Liver (tissue), 9 donors: Measurements from ENCODE around the gene NODAL. TPM values are rescaled to one million over a fixed set of nuclear protein-coding genes. Genes with fewer than 3 reads are reported as not detected.

ENCODE experiments used
- DNase-seq: peaks from one replicate; pipeline ENCODE4 v3.0.0-alpha.2; 2017; ENCODE audit warnings: low spot score
- H3K27ac ChIP-seq, 2 donors: one replicate each; pipeline ENCODE4 v1.7.0; 2013; ENCODE audit warnings: inconsistent platforms in 2 of 2, low read length in 2 of 2, control low read depth in 1 of 2, low read depth in 1 of 2, mild to moderate bottlenecking in 1 of 2
- H3K27me3 ChIP-seq, 4 donors: one replicate each; pipeline versions ENCODE4 v1.6.1 to v1.7.0; 2013; ENCODE audit warnings: low read length in 3 of 4, inconsistent platforms in 1 of 4, mild to moderate bottlenecking in 1 of 4, moderate library complexity in 1 of 4; ENCODE audit not compliant: control insufficient read depth in 4 of 4, insufficient read depth in 4 of 4
- H3K36me3 ChIP-seq, 4 donors: one replicate each; pipeline versions ENCODE4 v1.6.1 to v1.7.0; 2013; ENCODE audit warnings: low read length in 3 of 4, mild to moderate bottlenecking in 3 of 4, low read depth in 1 of 4, moderate library complexity in 1 of 4; ENCODE audit not compliant: control insufficient read depth in 4 of 4, insufficient read depth in 3 of 4
- H3K4me1 ChIP-seq, 4 donors: one replicate each; pipeline versions ENCODE4 v1.6.1 to v1.7.0; 2013; ENCODE audit warnings: low read length in 3 of 4, mild to moderate bottlenecking in 3 of 4, moderate library complexity in 1 of 4; ENCODE audit not compliant: control insufficient read depth in 4 of 4, insufficient read depth in 4 of 4
- H3K4me3 ChIP-seq, 3 donors: one replicate each; pipeline versions ENCODE4 v1.6.1 to v1.7.0; 2013; ENCODE audit warnings: low read length in 3 of 3, control low read depth in 1 of 3, low read depth in 1 of 3, mild to moderate bottlenecking in 1 of 3
- H3K9ac ChIP-seq, 2 donors: one replicate each; pipeline ENCODE4 v1.7.0; 2013; ENCODE audit warnings: low read length in 2 of 2, mild to moderate bottlenecking in 2 of 2, moderate library complexity in 2 of 2, control low read depth in 1 of 2, low read depth in 1 of 2
- H3K9me3 ChIP-seq, 4 donors: one replicate each; pipeline versions ENCODE4 v1.6.1 to v1.7.0; 2013; ENCODE audit warnings: low read length in 3 of 4; ENCODE audit not compliant: control insufficient read depth in 4 of 4
- EGR1 ChIP-seq, 2 donors: IDR thresholded peaks; 2 replicates each; pipeline ENCODE4 v1.6.1; 2016 to 2018; ENCODE audit warnings: antibody characterized with exemption in 2 of 2, low read depth in 2 of 2
- FOXA2 ChIP-seq: IDR thresholded peaks from 2 replicates; pipeline ENCODE4 v1.6.1; 2016; ENCODE audit warnings: antibody characterized with exemption
- GABPA ChIP-seq, 2 donors: IDR thresholded peaks in 1 of 2; conservative IDR thresholded peaks in 1 of 2; 2 replicates each; pipeline ENCODE4 v1.6.1; 2016; ENCODE audit warnings: antibody characterized with exemption in 2 of 2, mild to moderate bottlenecking in 1 of 2, moderate library complexity in 1 of 2
- HNF4A ChIP-seq, 2 donors: conservative IDR thresholded peaks; 2 replicates each; pipeline ENCODE4 v1.6.1; 2016; ENCODE audit warnings: antibody characterized with exemption in 2 of 2, mild to moderate bottlenecking in 2 of 2
- JUND ChIP-seq, 2 donors: IDR thresholded peaks; 2 replicates each; pipeline ENCODE4 v1.6.1; 2016; ENCODE audit warnings: antibody characterized with exemption in 2 of 2
- NR2F2 ChIP-seq: IDR thresholded peaks from 2 replicates; pipeline ENCODE4 v1.6.1; 2016; ENCODE audit warnings: antibody characterized with exemption
- RAD21 ChIP-seq, 2 donors: IDR thresholded peaks; 2 replicates each; pipeline ENCODE4 v1.6.1; 2016; ENCODE audit warnings: antibody characterized with exemption in 2 of 2, mild to moderate bottlenecking in 2 of 2
- RXRA ChIP-seq, 2 donors: IDR thresholded peaks; 2 replicates each; pipeline ENCODE4 v1.6.1; 2017 to 2018; ENCODE audit warnings: antibody characterized with exemption in 2 of 2, mild to moderate bottlenecking in 1 of 2
- TAF1 ChIP-seq: conservative IDR thresholded peaks from 2 replicates; pipeline ENCODE4 v1.6.1; 2016; ENCODE audit warnings: antibody characterized with exemption, mild to moderate bottlenecking
- YY1 ChIP-seq: IDR thresholded peaks from 2 replicates; pipeline ENCODE4 v1.6.1; 2016; ENCODE audit warnings: antibody characterized with exemption, mild to moderate bottlenecking
- WGBS: extraction: QIAGEN DNeasy Blood & Tissue Kit; methylation state at CpG from one replicate; pipeline ENCODE4 v1.1.7; 2013; 5-methylcytosine and 5-hydroxymethylcytosine counted together
- polyA plus RNA-seq, 2 donors: library from polyadenylated mRNA; stranded (reverse) in 1 of 2; unstranded in 1 of 2; fragments of 200-250 nt in 1 of 2; fragments of >200 nt in 1 of 2; fragmentation: Nextera tagmentation in 1 of 2; extraction: Ambion mirVana in 1 of 2; gene quantifications; one replicate each; pipeline versions ENCODE4 v1.2.1 to v1.2.3, GENCODE V29; 2013 to 2015
- total RNA-seq, 2 donors: library from RNA; depleted of rRNA; stranded (reverse); fragments of >200 nt; gene quantifications; one replicate each; pipeline ENCODE4 v1.2.3, GENCODE V29; 2014
- TF ChIP-seq, protein P1 (sequence below): IDR thresholded peaks from 2 replicates; pipeline ENCODE4 v1.6.1; 2016; ENCODE audit warnings: antibody characterized with exemption
- TF ChIP-seq, protein P2 (sequence below): IDR thresholded peaks from 2 replicates; pipeline ENCODE4 v1.6.1; 2016; ENCODE audit warnings: antibody characterized with exemption
- TF ChIP-seq, protein P3 (sequence below): IDR thresholded peaks from 2 replicates; pipeline ENCODE4 v1.6.1; 2016; ENCODE audit warnings: antibody characterized with exemption, mild to moderate bottlenecking
- donor health status: healthy.
- donor health status: healthy.
- donor health status: healthy.
- donor health status: healthy.
- donor health status: healthy.

The NODAL gene
- total and polyA plus RNA-seq, 4 donors, result not detected

DNA sequence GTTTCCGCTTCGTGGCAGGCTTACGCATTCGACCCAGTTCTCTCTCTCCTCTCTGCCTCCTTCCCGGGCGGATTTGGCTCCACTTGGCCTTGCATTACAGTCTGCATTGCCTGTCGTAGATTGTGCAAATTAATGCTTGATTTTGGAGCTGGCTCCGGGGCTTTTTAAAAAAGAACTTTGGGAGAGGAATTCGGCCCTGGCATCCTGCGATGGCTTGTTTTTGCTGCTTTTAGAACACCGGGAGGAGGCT, 36.8 kb downstream of the NODAL start:
- no peaks in the 10 kb centered on the region for H3K36me3 ChIP-seq
- TF ChIP-seq JUND (IDR thresholded peaks at IDR 0.05), result no peak
- TF ChIP-seq, protein P1, sequence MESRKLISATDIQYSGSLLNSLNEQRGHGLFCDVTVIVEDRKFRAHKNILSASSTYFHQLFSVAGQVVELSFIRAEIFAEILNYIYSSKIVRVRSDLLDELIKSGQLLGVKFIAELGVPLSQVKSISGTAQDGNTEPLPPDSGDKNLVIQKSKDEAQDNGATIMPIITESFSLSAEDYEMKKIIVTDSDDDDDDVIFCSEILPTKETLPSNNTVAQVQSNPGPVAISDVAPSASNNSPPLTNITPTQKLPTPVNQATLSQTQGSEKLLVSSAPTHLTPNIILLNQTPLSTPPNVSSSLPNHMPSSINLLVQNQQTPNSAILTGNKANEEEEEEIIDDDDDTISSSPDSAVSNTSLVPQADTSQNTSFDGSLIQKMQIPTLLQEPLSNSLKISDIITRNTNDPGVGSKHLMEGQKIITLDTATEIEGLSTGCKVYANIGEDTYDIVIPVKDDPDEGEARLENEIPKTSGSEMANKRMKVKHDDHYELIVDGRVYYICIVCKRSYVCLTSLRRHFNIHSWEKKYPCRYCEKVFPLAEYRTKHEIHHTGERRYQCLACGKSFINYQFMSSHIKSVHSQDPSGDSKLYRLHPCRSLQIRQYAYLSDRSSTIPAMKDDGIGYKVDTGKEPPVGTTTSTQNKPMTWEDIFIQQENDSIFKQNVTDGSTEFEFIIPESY, result no peak
- no peak for TF ChIP-seq FOXA2
- no peak for TF ChIP-seq HNF4A (conservative IDR thresholded peaks at IDR 0.05)
- no peak for TF ChIP-seq YY1
- TF ChIP-seq, protein P2, sequence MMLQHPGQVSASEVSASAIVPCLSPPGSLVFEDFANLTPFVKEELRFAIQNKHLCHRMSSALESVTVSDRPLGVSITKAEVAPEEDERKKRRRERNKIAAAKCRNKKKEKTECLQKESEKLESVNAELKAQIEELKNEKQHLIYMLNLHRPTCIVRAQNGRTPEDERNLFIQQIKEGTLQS, result no peak
- TF ChIP-seq RXRA (IDR thresholded peaks at IDR 0.05), result no peak
- H3K9me3 ChIP-seq, result no peaks in the 10 kb centered on the region
- H3K9ac ChIP-seq, result peak overlapping the region; percentile 90 to 95
- H3K4me3 ChIP-seq, result peak overlapping the region; percentile 78 to 95 (median 79)
- H3K27me3 ChIP-seq, result no peaks in the 10 kb centered on the region
- peaks cover 6 to 27% (median 19%) of the 10 kb centered on the region in 4 donors for H3K4me1 ChIP-seq
- no peak for DNase-seq
- peak overlapping the region; percentile 88 to 99 for H3K27ac ChIP-seq
- 0% methylated on average over 11 of the region's 11 CpGs for WGBS

DNA sequence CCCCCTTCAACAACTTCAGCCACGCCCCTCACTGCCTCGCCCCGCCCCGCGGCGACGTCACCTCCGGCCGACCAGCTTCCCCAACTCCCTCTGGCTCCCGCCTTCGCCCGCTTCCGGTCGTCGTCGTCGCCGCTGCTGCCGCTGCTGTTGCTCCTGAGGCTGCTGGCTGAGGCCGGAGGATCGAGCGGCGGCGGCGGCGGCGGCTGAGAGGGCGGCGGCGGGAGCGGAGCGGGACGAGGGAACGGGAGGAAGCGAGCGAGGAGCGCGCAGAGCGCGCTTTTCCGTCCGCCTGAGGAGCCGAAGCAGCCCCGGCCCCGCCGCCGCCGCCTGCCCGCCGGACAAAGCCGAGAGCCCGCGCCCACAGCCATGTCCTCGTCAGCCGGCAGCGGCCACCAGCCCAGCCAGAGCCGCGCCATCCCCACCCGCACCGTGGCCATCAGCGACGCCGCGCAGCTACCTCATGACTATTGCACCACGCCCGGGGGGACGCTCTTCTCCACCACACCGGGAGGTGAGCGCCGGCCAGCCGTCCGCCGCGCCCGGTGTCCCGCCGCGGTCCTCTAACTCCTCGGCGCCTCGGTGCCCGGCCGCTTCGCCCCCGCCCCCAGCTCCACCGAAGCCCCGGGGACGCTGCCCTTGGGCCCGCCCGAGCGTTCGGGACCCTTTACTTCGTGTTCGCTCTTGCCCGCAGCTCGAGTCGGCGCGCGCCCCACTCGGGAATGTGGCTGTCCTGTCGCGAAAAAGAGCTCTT, 37.3 kb downstream of the NODAL start, which contains the start of gene EIF4EBP2:
Gene EIF4EBP2 (plus strand): TSS at position 110 of the 751 bp plus-strand sequence. CDS start 257 bp downstream, at position 367.
- under 1% methylated on average over 103 of the region's 103 CpGs for WGBS
- peak within 1 kb of the TSS; percentile 88 to 99 for H3K27ac ChIP-seq
- peaks cover 6 to 26% (median 19%) of the 10 kb centered on the region in 4 donors for H3K4me1 ChIP-seq
- H3K27me3 ChIP-seq, result no peaks in the 10 kb centered on the region
- H3K36me3 ChIP-seq, result no peaks in the 10 kb centered on the region
- peak within 1 kb of the TSS; percentile 78 to 95 (median 79) for H3K4me3 ChIP-seq
- no peaks in the 10 kb centered on the region for H3K9me3 ChIP-seq
- peak within 1 kb of the TSS; percentile 90 to 95 for H3K9ac ChIP-seq
- TF ChIP-seq EGR1 (IDR thresholded peaks at IDR 0.05; ENCODE audit: low read depth in 2 of 2) (no peak), RXRA (IDR thresholded peaks at IDR 0.05) (no peak), NR2F2 (no peak), HNF4A (conservative IDR thresholded peaks at IDR 0.05) (no peak), YY1 (peak; percentile 47), TAF1 (peak; percentile 59), GABPA (IDR thresholded peaks at IDR 0.05 in 1 of 2, conservative IDR thresholded peaks at IDR 0.05 in 1 of 2) (peak; percentile 75 to 92), RAD21 (IDR thresholded peaks at IDR 0.05) (peak in 1 of 2 donors; percentile 13)
- TF ChIP-seq, protein P1, result no peak
- TF ChIP-seq, protein P3, sequence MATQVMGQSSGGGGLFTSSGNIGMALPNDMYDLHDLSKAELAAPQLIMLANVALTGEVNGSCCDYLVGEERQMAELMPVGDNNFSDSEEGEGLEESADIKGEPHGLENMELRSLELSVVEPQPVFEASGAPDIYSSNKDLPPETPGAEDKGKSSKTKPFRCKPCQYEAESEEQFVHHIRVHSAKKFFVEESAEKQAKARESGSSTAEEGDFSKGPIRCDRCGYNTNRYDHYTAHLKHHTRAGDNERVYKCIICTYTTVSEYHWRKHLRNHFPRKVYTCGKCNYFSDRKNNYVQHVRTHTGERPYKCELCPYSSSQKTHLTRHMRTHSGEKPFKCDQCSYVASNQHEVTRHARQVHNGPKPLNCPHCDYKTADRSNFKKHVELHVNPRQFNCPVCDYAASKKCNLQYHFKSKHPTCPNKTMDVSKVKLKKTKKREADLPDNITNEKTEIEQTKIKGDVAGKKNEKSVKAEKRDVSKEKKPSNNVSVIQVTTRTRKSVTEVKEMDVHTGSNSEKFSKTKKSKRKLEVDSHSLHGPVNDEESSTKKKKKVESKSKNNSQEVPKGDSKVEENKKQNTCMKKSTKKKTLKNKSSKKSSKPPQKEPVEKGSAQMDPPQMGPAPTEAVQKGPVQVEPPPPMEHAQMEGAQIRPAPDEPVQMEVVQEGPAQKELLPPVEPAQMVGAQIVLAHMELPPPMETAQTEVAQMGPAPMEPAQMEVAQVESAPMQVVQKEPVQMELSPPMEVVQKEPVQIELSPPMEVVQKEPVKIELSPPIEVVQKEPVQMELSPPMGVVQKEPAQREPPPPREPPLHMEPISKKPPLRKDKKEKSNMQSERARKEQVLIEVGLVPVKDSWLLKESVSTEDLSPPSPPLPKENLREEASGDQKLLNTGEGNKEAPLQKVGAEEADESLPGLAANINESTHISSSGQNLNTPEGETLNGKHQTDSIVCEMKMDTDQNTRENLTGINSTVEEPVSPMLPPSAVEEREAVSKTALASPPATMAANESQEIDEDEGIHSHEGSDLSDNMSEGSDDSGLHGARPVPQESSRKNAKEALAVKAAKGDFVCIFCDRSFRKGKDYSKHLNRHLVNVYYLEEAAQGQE, result peak; percentile 80
- DNase-seq, result peak; percentile 100
